Right atrium auricular region (tissue), 2 donors: Measurements from ENCODE around the gene CSNK1G3. TPM values are rescaled to one million over a fixed set of nuclear protein-coding genes. Genes with fewer than 3 reads are reported as not detected.
A peak's percentile ranks its signal among the peaks of the same experiment; 100 is the strongest.

Source experiments
- DNase-seq: peaks from one replicate; pipeline ENCODE4 v3.0.0-alpha.2; 2019; ENCODE audit warnings: low spot score
- H3K27ac ChIP-seq, 2 donors: fragments of 200-600 bp; sonication (generic); 1 replicate in 1 of 2; 2 replicates in 1 of 2; pipeline ENCODE4 v1.5.1; 2016 to 2019
- H3K27me3 ChIP-seq, 2 donors: fragments of 200-600 bp; sonication (generic); one replicate each; pipeline versions ENCODE4 v1.5.1 to v1.6.0; 2017 to 2019
- H3K36me3 ChIP-seq: fragments of 200-600 bp; sonication (generic); one replicate; pipeline ENCODE4 v1.5.1; 2016
- H3K4me1 ChIP-seq, 2 donors: fragments of 200-600 bp; sonication (generic); one replicate each; pipeline versions ENCODE4 v1.5.1 to v1.6.0; 2017 to 2019
- H3K4me3 ChIP-seq, 2 donors: fragments of 200-600 bp; sonication (generic); 1 replicate in 1 of 2; 2 replicates in 1 of 2; pipeline ENCODE4 v1.5.1; 2017 to 2019; ENCODE audit warnings: mild to moderate bottlenecking in 1 of 2, moderate library complexity in 1 of 2
- H3K9me3 ChIP-seq, 2 donors: fragments of 200-600 bp; sonication (generic); one replicate each; pipeline ENCODE4 v1.5.1; 2019
- CTCF ChIP-seq, 2 donors: fragments of 200-600 bp; sonication (generic); IDR thresholded peaks; one replicate each; pipeline ENCODE4 v1.5.1; 2019; ENCODE audit warnings: antibody characterized with exemption in 2 of 2
- total RNA-seq, 2 donors: library from RNA; depleted of rRNA; stranded (reverse); fragments of >200 nt; gene quantifications; one replicate each; pipeline ENCODE4 v1.1.0, GENCODE V29; 2016

Gene CSNK1G3
- total RNA-seq, 2 donors from 2014 or later = 28.1 to 28.9 TPM

GRCh38 chr5:123561230-123561629 is 49.3 kb downstream of the CSNK1G3 start:
- TF ChIP-seq CTCF (IDR thresholded peaks at IDR 0.05) = no peak
- Histone ChIP-seq H3K9me3 (no peaks in the 10 kb centered on the region), H3K4me3 (no peak overlapping the region), H3K36me3 (no peaks in the 10 kb centered on the region), H3K4me1 (no peaks in the 10 kb centered on the region), H3K27ac (no peak overlapping the region), H3K27me3 (no peaks in the 10 kb centered on the region)
- no peak for DNase-seq

GRCh38 chr5:123571927-123572326 is 60.0 kb downstream of the CSNK1G3 start:
- Histone ChIP-seq H3K4me1 (no peaks in the 10 kb centered on the region), H3K27me3 (no peaks in the 10 kb centered on the region), H3K36me3 (peaks cover 2% of the 10 kb centered on the region), H3K9me3 (no peaks in the 10 kb centered on the region), H3K4me3 (no peak overlapping the region), H3K27ac (no peak overlapping the region)
- no peak for DNase-seq
- TF ChIP-seq CTCF (IDR thresholded peaks at IDR 0.05) = no peak

- peaks cover 6% of the 10 kb centered on the region for H3K36me3 ChIP-seq
- no peaks in the 10 kb centered on the region for H3K9me3 ChIP-seq
- H3K4me1 ChIP-seq = no peaks in the 10 kb centered on the region
- no peak for TF ChIP-seq CTCF (IDR thresholded peaks at IDR 0.05)
- H3K27ac ChIP-seq = no peak overlapping the region
- H3K27me3 ChIP-seq = no peaks in the 10 kb centered on the region
- no peak for DNase-seq
- H3K4me3 ChIP-seq = no peak overlapping the region
These were observed 66.4 kb downstream of the CSNK1G3 start for GRCh38 chr5:123578390-123578789.

DNA sequence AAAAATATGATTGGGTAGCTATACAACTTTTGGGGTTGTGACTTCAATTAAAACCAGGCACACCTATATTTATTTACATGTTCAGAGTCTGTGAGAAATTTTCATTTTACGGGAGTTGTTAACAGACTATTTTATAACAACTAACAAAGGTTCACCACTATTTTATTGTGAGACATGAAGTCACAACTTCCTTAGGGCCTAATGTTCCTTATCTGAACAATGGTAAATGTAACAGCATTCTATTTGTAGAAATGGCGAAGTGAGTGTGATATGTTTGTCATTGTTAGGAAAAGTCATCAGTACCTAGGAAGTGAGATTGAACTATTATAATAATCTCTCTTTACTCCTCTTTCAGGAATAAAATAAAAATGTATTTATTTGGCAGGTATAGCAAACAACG is 67.4 kb downstream of the CSNK1G3 start:
- no peaks in the 10 kb centered on the region for H3K4me1 ChIP-seq
- DNase-seq = no peak
- TF ChIP-seq CTCF (IDR thresholded peaks at IDR 0.05) = no peak
- H3K27ac ChIP-seq = peak overlapping the region; percentile 17 to 56
- H3K36me3 ChIP-seq = peaks cover 6% of the 10 kb centered on the region
- no peak overlapping the region for H3K4me3 ChIP-seq
- no peaks in the 10 kb centered on the region for H3K9me3 ChIP-seq
- no peaks in the 10 kb centered on the region for H3K27me3 ChIP-seq

DNA sequence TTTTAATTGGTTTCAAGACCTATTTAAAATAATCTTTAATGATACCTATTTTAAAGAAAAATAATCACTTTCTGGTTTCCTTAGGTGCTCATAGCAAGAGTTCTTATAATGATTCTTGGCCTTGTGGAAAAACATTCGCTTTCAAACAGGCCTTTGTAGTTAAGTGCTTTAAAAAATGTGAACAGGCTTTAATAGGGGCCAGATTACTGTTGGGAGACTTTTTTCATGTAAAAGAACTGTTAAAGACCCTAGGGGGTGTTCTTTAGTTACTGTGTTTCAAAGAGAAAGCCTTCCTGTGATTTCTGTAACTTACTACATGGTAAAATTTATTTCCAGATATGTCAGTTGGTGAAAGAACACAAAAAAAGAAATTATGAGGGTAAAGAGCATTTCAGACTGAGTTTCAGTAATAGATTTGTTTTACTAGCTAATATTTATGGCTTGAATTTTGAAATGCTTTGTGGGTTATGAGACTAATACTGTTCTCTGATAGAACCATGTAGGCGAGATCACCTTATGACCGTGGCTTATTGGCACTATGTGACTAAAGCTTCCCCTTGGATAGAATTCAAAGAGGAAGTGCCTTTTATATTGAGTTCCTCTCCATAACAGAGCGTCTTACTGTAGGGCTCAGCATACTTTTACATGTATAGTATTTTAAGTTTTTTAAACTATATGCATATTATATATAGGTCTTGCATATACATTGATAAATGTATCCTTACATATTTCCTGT is 70.7 kb downstream of the CSNK1G3 start:
- no peaks in the 10 kb centered on the region for H3K27me3 ChIP-seq
- no peak overlapping the region for H3K27ac ChIP-seq
- H3K36me3 ChIP-seq = no peaks in the 10 kb centered on the region
- H3K9me3 ChIP-seq = no peaks in the 10 kb centered on the region
- no peaks in the 10 kb centered on the region for H3K4me1 ChIP-seq
- DNase-seq = no peak
- H3K4me3 ChIP-seq = no peak overlapping the region
- TF ChIP-seq CTCF (IDR thresholded peaks at IDR 0.05) = no peak

- no peak for TF ChIP-seq CTCF (IDR thresholded peaks at IDR 0.05)
- Histone ChIP-seq H3K9me3 (no peaks in the 10 kb centered on the region), H3K36me3 (peaks cover 6% of the 10 kb centered on the region), H3K4me3 (no peak overlapping the region), H3K4me1 (no peaks in the 10 kb centered on the region), H3K27me3 (no peaks in the 10 kb centered on the region), H3K27ac (no peak overlapping the region)
- DNase-seq = no peak
These were observed 73.9 kb downstream of the CSNK1G3 start for GRCh38 chr5:123585871-123586270.
